ENCODE results near the gene MED16.
"Not testable (repeated sequence)": the region's sequence is repeated elsewhere in the genome, so short reads cannot be mapped to it uniquely, and the experiment has no call there.

The MED16 gene

GRCh38 chr19:907183-907853 is 14.3 kb upstream of the MED16 start:
- DNase-seq, result no peak

GRCh38 chr19:906480-906879 is 13.5 kb upstream of the MED16 start:
- no peak for DNase-seq

GRCh38 chr19:904545-904944 is 11.6 kb upstream of the MED16 start:
- no peak for DNase-seq

GRCh38 chr19:903266-903797 is 10.3 kb upstream of the MED16 start:
- DNase-seq, result no peak

- no peak for DNase-seq
These were observed 9.6 kb upstream of the MED16 start for GRCh38 chr19:902446-903226.

GRCh38 chr19:902093-902370 is 9.0 kb upstream of the MED16 start:
- no peak for DNase-seq

GRCh38 chr19:901216-902092 is 8.5 kb upstream of the MED16 start:
- DNase-seq, result no peak

GRCh38 chr19:900302-901111 is 7.5 kb upstream of the MED16 start:
- no peak for DNase-seq

GRCh38 chr19:900043-900301 is 7.0 kb upstream of the MED16 start:
- no peak for DNase-seq

- no peak for DNase-seq
These were observed 6.5 kb upstream of the MED16 start for GRCh38 chr19:899336-900042.

GRCh38 chr19:898663-899062 is 5.7 kb upstream of the MED16 start:
- no peak for DNase-seq

- no peak for DNase-seq
These were observed 4.6 kb upstream of the MED16 start for GRCh38 chr19:897442-898039.

- DNase-seq, result no peak
These were observed 4.0 kb upstream of the MED16 start for GRCh38 chr19:896999-897398.

GRCh38 chr19:896434-896833 is 3.4 kb upstream of the MED16 start:
- DNase-seq, result no peak

GRCh38 chr19:892243-892893 is 619 bp downstream of the MED16 start:
- no peak for DNase-seq

GRCh38 chr19:891421-892200 is 1.4 kb downstream of the MED16 start:
- DNase-seq, result not testable (repeated sequence)

GRCh38 chr19:890831-891230 is 2.2 kb downstream of the MED16 start:
- DNase-seq, result no peak

GRCh38 chr19:889662-890295 is 3.2 kb downstream of the MED16 start:
- no peak for DNase-seq

GRCh38 chr19:888581-889385 is 4.2 kb downstream of the MED16 start:
- DNase-seq, result no peak
